Large intestine (tissue), 3 donors: ENCODE data around the gene RPL21. TPM values are rescaled to one million over a fixed set of nuclear protein-coding genes. Genes with fewer than 3 reads are reported as not detected.

Experiments
- DNase-seq, 2 donors: peaks; one replicate each; pipeline versions ENCODE4 v3.0.0 to v3.0.0-alpha.2; 2013
- H3K27ac ChIP-seq: one replicate; pipeline ENCODE4 v1.5.1; 2013; ENCODE audit warnings: low read length
- H3K27me3 ChIP-seq: 2 replicates; pipeline ENCODE4 v1.6.1; 2013; ENCODE audit warnings: low read length; ENCODE audit not compliant: control insufficient read depth, insufficient read depth
- H3K36me3 ChIP-seq: 2 replicates; pipeline ENCODE4 v1.6.1; 2013; ENCODE audit warnings: low read length; ENCODE audit not compliant: control insufficient read depth, insufficient read depth
- H3K4me1 ChIP-seq: one replicate; pipeline ENCODE4 v1.6.1; 2013; ENCODE audit warnings: low read length; ENCODE audit not compliant: control insufficient read depth, insufficient read depth
- H3K4me3 ChIP-seq: one replicate; pipeline ENCODE4 v1.5.1; 2013; ENCODE audit warnings: low read length
- H3K9me3 ChIP-seq: one replicate; pipeline ENCODE4 v1.6.1; 2013; ENCODE audit warnings: mild to moderate bottlenecking, low read depth, low read length, moderate library complexity; ENCODE audit not compliant: control insufficient read depth
- WGBS: methylation state at CpG from one replicate; pipeline ENCODE4 v1.1.5; 2013; ENCODE audit warnings: low lambda C conversion rate; ENCODE audit not compliant: insufficient coverage; 5-methylcytosine and 5-hydroxymethylcytosine counted together
- polyA plus RNA-seq: library from polyadenylated mRNA; unstranded; fragments of 120-200 nt; gene quantifications from one replicate; pipeline ENCODE4 v1.2.1, GENCODE V29; 2013

The RPL21 gene
- polyA plus RNA-seq, 1 donor, result 1,529 TPM

DNA sequence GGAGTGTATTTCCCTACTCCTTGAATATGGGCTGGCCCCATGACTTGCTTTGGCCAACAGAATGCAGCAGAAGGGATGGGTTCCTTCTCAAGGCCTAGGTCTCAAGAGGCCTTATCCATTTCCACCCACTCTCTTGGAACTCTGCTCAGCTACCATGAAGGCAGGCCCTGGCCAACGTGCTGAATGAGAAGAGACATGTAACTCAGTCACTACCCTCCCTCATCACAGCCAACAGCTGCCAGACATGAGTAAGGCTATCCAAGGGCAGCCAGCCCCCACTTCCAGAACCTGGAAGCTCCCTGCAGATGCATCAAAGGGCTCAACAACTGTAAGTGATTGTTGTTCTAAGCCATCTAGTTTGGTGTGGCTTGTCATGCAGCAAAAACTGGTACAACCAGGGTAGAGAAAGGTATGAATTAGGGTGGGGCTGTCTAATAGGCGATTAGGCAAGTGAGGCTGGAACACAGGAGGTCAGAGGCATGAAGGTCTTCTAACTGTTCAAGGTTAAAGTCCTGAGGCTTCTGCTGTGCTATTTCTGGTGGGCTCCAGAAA lies 17.8 kb downstream of the RPL21 start:
- Histone ChIP-seq H3K4me1 (peaks cover 8% of the 10 kb centered on the region), H3K27me3 (peaks cover 2% of the 10 kb centered on the region), H3K9me3 (no peaks in the 10 kb centered on the region), H3K27ac (no peak overlapping the region), H3K36me3 (no peaks in the 10 kb centered on the region), H3K4me3 (no peak overlapping the region)
- no CpG with 5 or more reads among the region's 2 CpGs for WGBS
- no peak for DNase-seq

DNA sequence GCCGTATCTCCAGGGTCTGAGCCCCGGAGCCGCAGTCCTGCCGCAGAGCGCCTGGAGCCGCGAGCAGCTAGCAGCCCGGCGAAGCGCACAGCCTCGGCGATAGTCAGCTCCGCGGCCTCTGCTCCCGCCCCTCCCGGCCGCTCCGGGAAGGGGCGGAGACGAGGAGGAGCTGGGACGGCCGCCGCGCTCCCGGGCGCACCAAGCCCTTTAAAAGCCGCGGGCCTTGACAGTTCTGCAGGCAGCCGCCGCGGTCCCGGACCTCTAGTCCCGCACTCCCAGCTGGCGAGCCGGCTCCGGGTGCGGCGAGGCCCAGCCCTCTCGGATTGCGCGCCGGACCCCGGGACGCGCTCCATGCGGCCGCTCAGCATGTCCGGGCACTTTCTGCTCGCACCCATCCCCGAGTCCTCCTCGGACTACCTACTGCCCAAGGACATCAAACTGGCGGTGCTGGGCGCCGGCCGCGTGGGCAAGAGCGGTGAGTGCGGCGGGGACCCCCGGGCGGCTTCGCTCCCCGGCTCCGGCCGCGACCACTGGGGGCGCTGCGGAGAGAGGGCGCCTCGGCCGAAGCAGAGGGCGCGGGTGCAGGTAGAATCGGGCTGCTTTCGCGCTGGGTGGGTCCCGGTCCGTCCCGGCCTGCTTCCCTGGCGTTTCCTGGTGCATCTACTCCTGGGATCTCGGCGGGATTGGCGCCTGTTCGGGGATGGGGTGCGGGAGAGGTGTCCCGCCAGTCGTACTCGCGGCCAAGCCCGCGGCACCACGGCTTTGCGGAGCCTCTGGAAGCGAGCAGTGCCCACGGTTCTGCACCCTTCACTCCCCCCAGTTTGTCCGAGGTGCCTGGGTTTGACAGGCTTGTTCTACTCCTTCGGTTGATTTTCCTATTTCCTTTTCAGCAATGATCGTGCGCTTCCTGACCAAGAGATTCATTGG lies 19.5 kb downstream of the RPL21 start, which contains the start of gene RASL11A:
RASL11A (plus strand) TSS at position 237 of the 927 bp plus-strand sequence; CDS start at position 352, 115 bp downstream.
- no CpG with 5 or more reads among the region's 99 CpGs for WGBS

DNA sequence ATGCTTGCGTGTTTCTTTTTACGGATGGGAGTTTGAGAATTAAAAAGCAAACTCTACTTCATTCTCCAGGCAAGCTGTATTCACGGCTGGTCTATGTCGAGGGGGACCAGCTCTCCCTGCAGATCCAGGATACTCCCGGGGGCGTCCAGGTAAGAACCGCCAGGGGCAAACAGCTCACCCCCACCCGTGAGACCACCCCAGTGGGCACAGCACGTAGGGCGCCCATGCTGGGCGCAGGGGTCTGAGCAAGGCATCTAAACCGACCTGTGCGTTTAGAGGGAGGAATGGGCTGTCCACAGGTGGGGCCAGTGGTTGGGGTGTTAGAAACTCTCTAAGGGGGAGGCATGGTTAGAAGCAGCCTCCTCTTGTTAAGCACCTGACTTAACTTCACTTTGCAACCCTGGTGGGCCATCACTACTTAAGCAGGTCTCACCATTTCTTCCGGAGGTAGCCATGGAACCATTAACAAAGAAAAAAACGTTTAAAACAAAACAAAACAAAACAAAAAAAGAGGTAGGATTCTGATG lies 20.3 kb downstream of the RPL21 start:
- H3K4me1 ChIP-seq, result peaks cover 8% of the 10 kb centered on the region
- no peaks in the 10 kb centered on the region for H3K36me3 ChIP-seq
- 96% methylated on average over 2 of the region's 15 CpGs for WGBS
- peak overlapping the region; percentile 80 for H3K4me3 ChIP-seq
- no peaks in the 10 kb centered on the region for H3K9me3 ChIP-seq
- DNase-seq, result no peak
- no peak overlapping the region for H3K27ac ChIP-seq
- peaks cover 2% of the 10 kb centered on the region for H3K27me3 ChIP-seq

More for the DNA sequence above, 19.5 kb downstream of the RPL21 start, which contains the start of gene RASL11A:
- H3K4me3 ChIP-seq, result peak within 1 kb of the TSS; percentile 80
- peak within 1 kb of the TSS; percentile 72 for H3K27ac ChIP-seq
- DNase-seq, result peak; percentile 75 to 87
- peaks cover 2% of the 10 kb centered on the region for H3K27me3 ChIP-seq
- peaks cover 8% of the 10 kb centered on the region for H3K4me1 ChIP-seq
- no peaks in the 10 kb centered on the region for H3K9me3 ChIP-seq
- H3K36me3 ChIP-seq, result no peaks in the 10 kb centered on the region

DNA sequence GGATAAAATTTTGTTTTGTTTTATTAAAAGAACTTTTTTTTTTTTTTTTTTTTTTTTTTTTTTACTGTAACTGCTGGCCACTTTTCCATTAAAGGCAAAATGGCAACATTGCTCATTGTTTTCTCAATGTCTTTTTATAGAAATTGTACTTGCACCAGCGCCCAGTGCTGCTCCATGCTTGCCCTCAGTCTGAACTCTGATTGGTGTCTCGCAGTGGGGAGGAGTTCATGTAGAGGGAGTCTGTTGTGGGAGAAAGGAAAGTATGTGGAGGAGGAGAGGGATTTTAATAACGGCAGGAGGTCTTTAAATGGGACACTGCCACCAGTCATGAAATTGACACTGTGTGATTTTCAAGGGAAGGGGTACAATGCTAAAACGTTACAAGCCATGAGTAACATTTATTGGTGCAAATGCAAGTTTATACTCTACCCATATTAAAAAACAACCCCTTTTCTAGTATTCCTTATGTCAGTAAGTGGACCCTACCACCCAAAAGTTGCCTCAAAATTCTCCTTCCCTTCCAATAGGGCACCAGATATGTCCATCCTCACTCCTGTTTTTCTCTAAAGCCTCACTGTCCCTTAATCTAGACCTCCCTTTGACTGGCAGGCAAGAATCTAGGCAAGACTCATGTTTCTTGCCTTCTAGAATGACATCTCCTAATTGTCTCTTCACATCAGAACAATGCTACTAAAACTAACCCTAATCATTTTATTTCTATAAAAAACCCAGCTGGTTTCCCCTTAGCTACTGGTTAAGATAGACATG lies 22.5 kb downstream of the RPL21 start:
- peaks cover 2% of the 10 kb centered on the region for H3K27me3 ChIP-seq
- no peak overlapping the region for H3K4me3 ChIP-seq
- H3K9me3 ChIP-seq, result no peaks in the 10 kb centered on the region
- DNase-seq, result no peak
- no peak overlapping the region for H3K27ac ChIP-seq
- no peaks in the 10 kb centered on the region for H3K36me3 ChIP-seq
- peaks cover 4% of the 10 kb centered on the region for H3K4me1 ChIP-seq
- 83% methylated on average over 1 of the region's 4 CpGs for WGBS

DNA sequence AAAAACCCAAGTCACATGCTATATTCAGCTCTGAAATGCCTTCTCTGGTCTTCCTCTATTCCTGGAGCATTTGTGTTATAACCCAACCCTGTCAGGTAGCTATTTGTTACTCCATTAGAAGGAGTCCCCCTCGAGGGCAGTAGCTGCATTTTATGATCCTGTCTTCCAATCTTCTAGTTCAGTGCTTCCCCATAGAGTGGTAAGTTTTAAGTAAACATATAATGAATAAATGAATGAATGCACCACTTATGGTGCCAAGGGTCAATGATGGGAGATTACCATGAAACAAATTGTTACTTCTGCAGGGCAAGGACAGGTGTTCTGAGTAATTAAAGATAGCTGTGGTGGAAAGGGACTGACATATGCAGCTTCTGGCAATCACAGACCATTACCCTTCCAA lies 23.3 kb downstream of the RPL21 start:
- WGBS, result no CpG with 5 or more reads among the region's 1 CpG
- Histone ChIP-seq H3K9me3 (no peaks in the 10 kb centered on the region), H3K4me3 (no peak overlapping the region), H3K27ac (no peak overlapping the region), H3K36me3 (no peaks in the 10 kb centered on the region), H3K27me3 (peaks cover 2% of the 10 kb centered on the region), H3K4me1 (peaks cover 4% of the 10 kb centered on the region)
- DNase-seq, result no peak

DNA sequence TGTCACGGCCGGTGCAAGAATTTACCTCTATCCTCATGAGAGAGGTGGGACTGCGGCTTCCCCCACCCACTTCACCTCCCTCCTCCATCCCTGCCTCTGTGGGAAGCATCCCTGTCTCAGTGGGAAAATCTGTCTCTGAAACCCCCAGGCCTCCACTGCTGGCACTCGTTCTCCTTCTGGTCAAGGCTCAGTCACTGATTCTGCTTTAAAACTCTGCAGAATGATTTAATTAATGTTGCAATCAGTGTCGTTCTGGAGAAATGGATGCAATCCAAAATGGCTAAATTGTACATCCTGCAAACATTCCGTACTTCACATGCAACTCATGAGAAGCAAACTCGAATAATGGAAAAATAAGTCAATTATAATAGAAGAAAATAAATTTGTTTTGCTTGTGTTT lies 24.8 kb downstream of the RPL21 start:
- Histone ChIP-seq H3K27me3 (peaks cover 2% of the 10 kb centered on the region), H3K4me1 (peaks cover 4% of the 10 kb centered on the region), H3K36me3 (no peaks in the 10 kb centered on the region), H3K4me3 (no peak overlapping the region), H3K27ac (no peak overlapping the region), H3K9me3 (no peaks in the 10 kb centered on the region)
- no peak for DNase-seq
- WGBS, result 95% methylated on average over 2 of the region's 7 CpGs

DNA sequence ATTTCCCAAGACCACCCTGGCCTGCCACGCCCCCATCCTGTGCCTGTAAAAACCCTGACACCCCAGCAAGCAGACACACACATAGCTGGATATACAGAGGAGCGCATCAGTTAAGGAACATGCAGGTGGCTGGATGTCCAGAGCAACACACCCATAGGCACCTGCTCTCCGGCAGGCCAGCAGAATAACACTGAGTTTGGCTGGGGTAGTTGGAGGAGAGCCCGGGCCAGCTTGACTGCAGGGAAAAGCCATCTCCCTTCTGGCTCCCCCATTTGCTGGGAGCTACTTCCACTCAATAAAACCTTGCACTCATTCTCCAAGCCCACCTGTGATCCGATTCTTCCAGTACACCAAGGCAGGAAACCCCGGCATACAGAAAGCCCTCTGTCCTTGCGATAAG lies 28.1 kb downstream of the RPL21 start:
- no peak overlapping the region for H3K27ac ChIP-seq
- H3K27me3 ChIP-seq, result no peaks in the 10 kb centered on the region
- no peak for DNase-seq
- H3K36me3 ChIP-seq, result no peaks in the 10 kb centered on the region
- H3K4me3 ChIP-seq, result no peak overlapping the region
- H3K9me3 ChIP-seq, result no peaks in the 10 kb centered on the region
- no CpG with 5 or more reads among the region's 7 CpGs for WGBS
- H3K4me1 ChIP-seq, result no peaks in the 10 kb centered on the region

DNA sequence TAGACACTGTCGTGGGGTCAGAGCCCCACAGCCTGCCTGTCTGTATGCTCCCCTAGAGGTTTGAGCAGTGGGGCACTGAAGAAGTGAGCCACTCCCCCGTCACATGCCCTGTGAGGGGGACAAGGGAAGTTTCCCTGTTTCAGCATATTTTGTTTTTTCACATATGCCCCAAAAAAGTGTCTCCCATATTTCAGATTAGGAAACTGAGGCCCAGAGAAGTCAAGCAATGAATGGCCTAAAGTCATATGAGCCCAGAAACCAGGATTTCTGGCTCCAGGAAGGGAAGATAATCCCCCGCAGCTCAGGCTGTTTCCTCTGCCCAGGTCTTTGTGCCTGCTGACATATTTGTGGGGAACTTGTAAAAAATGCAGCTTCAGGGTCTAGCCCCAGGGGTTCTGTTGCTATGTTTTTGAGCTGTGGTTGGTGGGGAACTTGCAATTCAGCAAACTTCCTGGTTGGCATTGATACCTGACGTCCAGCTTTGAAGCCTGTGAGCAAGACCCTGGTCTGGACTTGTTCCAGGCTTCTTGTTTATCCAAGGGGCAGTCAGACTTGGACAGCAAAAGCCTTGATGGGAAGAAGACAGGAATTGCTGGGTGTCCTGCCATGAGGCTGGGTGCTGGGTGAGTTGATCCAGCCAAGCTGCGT lies 28.8 kb downstream of the RPL21 start:
- no peak for DNase-seq
- no peaks in the 10 kb centered on the region for H3K9me3 ChIP-seq

DNA sequence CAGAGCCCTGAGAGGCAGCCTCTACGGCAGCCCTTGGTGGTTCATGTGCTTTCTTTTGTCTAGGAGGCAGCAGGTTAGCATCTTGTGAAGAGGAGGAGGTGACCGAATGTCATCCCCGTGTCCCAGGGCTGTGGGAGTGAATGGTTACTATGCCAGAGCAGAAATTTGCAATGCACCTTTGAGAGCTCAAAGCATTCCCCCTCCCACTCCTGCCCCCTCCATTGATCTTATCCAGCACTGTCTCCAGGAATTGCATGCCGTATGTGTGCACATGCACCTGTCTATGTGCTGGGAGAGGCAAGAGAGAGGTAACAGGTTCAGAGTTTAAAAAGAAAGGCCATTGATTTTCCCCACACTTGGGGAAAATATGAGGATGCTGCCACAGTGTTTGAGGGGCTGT lies 29.5 kb downstream of the RPL21 start:
- H3K36me3 ChIP-seq, result no peaks in the 10 kb centered on the region
- H3K9me3 ChIP-seq, result no peaks in the 10 kb centered on the region
- H3K4me1 ChIP-seq, result no peaks in the 10 kb centered on the region
- H3K27ac ChIP-seq, result no peak overlapping the region
- no peaks in the 10 kb centered on the region for H3K27me3 ChIP-seq
- no CpG with 5 or more reads among the region's 4 CpGs for WGBS
- H3K4me3 ChIP-seq, result no peak overlapping the region
- no peak for DNase-seq

More for the DNA sequence above, 28.8 kb downstream of the RPL21 start:
- Histone ChIP-seq H3K4me1 (no peaks in the 10 kb centered on the region), H3K36me3 (no peaks in the 10 kb centered on the region), H3K4me3 (no peak overlapping the region), H3K27ac (no peak overlapping the region), H3K27me3 (no peaks in the 10 kb centered on the region)
- whole genome bisulfite sequencing, result no CpG with 5 or more reads among the region's 5 CpGs
